ENCODE results near the gene GALNT6.

The GALNT6 gene

DNA sequence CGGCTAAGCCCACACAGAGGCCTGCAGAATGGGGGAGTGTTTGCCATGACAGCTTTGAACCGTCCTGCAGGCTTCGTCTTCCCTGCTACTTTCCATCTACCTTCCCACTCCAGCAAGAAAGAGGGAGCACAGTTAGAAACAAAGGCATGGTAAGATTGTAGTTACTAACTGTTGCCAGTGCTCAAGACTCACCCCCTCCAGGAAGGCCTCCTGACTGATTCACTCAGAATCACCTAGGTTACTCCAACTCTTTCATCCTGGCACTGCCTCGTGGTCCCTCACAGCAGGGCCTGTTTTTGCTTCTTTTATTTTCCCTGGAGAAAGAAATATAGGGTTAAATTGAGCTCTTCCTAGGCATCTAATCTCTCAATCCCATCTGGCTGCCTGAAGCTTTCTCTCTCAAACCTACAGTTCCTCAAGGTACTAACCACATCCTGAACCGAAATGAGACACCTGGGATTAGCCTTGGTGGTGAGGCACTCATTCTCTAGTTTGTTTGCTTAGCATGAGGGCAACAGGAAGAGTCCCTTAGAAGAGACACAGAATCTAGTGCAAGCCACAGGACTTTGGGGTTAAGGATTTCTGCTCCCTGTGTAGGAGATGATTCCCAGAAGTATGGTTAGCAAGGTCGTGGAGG, 7.8 kb downstream of the GALNT6 start:
- TF ChIP-seq, protein P1, sequence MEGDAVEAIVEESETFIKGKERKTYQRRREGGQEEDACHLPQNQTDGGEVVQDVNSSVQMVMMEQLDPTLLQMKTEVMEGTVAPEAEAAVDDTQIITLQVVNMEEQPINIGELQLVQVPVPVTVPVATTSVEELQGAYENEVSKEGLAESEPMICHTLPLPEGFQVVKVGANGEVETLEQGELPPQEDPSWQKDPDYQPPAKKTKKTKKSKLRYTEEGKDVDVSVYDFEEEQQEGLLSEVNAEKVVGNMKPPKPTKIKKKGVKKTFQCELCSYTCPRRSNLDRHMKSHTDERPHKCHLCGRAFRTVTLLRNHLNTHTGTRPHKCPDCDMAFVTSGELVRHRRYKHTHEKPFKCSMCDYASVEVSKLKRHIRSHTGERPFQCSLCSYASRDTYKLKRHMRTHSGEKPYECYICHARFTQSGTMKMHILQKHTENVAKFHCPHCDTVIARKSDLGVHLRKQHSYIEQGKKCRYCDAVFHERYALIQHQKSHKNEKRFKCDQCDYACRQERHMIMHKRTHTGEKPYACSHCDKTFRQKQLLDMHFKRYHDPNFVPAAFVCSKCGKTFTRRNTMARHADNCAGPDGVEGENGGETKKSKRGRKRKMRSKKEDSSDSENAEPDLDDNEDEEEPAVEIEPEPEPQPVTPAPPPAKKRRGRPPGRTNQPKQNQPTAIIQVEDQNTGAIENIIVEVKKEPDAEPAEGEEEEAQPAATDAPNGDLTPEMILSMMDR (conservative IDR thresholded peaks at IDR 0.05; ENCODE audit: low read length), result no peak
- H3K4me3 ChIP-seq (ENCODE audit: low read length), result no peak overlapping the region
- no peak for DNase-seq (ENCODE audit: low read depth)

DNA sequence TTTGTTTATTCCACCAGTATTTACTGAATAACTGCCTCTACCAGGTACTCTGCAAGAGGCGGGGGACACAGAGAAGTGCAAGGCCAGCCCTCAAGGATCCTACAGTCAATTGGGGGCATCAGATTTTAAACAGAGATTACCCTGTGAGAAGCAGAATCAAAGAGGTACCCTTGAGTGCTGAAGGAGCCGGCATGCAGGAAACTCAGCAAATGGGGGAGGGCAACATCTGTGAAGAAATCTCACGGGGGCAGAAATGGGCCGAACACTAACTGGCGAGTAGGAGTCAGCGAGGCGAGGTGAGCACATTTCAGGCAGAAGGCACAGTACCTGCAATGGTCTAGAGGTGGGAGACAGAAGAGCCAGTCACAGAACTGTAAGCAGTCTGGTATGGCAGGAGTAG, 9.0 kb downstream of the GALNT6 start:
- H3K4me3 ChIP-seq (ENCODE audit: low read length), result no peak overlapping the region
- DNase-seq (ENCODE audit: low read depth), result no peak
- TF ChIP-seq, protein P1 (conservative IDR thresholded peaks at IDR 0.05; ENCODE audit: low read length), result no peak

DNA sequence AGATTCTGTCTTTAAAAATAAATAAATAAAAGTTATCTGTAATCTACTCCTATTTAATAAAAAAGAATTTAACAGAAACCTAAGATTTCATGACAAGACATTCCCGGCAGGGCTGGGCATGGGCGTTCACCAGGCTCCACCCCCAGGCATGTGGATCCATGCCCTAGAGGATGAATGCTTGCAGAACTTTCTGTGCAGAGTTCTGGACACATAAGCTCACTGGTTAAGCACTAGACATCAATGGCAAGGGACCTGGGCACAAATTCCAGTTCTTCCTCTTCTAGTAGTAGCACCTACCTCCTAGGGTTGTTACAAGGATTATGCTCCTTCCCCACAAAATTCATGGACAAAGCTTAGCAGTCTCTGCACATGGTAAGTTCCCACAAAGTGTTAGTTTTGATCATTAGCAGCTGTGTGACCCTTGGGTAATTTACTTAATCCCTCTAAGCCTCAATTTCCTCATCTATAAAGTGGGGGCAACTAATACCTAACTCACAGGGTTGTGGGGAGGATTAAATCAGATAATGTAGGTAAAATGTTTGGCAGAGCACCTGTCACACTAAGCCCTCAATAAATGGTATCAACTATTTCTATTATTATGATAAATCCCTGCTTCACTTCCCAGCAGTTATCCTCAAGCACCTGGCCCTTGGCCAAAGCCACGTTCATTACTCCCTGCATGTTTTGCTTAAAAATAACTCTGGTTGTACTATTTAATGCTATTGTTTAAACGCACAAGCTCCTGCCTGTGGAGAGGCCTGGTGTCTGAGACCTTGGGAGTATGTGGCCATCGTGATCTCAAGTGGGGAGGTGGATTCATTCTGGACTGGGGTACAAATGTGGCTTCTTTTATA, 9.8 kb downstream of the GALNT6 start:
- H3K4me3 ChIP-seq (ENCODE audit: low read length), result no peak overlapping the region
- peak; percentile 35 for DNase-seq (ENCODE audit: low read depth)
- TF ChIP-seq, protein P1 (conservative IDR thresholded peaks at IDR 0.05; ENCODE audit: low read length), result no peak

DNA sequence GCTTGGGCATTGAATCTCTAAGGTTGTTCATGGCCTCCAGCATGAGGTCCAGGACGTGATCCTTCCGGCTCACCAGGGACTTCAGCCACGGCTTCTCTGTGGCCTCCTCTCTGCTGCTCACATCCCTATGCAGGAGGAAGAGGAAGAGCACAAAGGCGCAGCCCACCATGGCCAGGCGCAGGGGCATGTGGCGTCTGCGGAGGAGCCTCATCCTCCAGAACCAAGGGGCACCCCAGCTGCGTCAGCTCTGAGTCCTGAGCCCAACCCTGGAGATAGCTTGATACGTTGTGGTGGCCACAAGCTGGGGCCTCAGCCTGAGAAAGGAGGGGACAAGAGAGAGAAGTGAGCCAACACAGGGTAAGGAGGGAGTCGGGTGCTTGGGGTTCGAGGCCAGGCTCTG, 11.6 kb downstream of the GALNT6 start:
- no peak overlapping the region for H3K4me3 ChIP-seq (ENCODE audit: low read length)
- TF ChIP-seq, protein P1 (conservative IDR thresholded peaks at IDR 0.05; ENCODE audit: low read length), result no peak
- DNase-seq (ENCODE audit: low read depth), result no peak

DNA sequence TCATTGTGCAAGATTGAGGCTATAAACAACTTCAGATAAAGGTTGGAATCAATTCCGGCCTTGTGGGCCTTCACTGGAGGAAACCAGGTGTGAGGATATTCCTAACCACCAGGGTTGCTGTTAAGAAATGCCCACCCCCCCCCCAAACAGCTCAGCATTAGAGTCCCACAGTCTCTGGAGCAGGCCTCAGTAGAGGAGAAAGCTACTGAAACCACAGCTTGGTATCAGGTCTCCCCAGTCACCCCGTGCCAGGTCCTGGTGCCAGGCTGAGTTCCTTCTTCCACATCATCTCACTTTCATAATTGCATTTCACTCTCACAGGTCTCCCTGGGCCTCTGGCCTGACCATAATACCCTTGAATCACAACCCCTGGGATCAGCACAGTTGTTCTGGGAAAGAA, 12.5 kb downstream of the GALNT6 start:
- DNase-seq (ENCODE audit: low read depth), result no peak
- TF ChIP-seq, protein P1 (conservative IDR thresholded peaks at IDR 0.05; ENCODE audit: low read length), result no peak
- no peak overlapping the region for H3K4me3 ChIP-seq (ENCODE audit: low read length)

DNA sequence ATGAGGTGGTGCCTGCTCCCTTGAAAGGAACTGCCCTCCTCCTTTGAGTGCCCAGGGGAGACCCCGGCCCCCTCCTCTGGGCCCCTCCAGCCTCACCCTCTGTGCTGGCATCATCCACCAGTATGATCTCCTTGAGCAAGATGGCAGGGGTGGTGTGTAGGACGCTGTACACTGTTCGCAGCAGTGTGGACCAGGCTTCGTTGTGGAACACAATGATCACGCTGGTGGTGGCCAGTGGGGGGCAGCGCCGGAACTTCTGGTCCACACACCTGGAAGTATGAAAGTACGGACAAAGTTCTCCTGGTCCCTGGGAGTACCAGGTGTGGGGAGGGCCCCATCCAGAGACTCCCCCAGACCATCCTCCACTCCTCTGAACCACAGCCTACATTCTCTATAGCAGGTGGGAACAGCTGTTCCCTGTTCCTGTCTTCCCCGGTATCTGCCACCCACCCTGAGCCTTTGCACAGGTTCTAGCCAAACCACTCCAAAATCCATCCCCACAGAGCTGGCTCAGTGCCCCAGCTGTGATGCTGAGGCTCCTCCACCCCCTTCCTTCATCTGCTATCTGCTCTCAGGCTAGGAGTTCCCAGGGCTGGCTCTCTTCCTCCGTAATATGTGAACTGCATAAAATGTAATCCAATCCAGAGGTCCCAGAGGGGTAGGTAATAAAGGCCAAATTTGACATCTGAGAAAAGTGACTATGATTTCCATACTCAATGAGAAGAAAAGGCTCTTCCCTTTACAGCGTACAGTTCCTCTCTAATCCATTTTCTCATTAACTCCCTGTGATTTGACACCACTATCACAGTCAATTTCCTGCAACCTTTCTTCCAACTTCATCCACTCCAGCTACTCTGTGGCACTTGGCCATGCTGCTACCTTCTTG, 13.9 kb downstream of the GALNT6 start:
- TF ChIP-seq, protein P1 (conservative IDR thresholded peaks at IDR 0.05; ENCODE audit: low read length), result no peak
- H3K4me3 ChIP-seq (ENCODE audit: low read length), result no peak overlapping the region
- DNase-seq (ENCODE audit: low read depth), result no peak

Data from AG10803 (cell line).